ENCODE measurements around the gene VWA3A.
"Not testable (repeated sequence)": the region's sequence is repeated elsewhere in the genome, so short reads cannot be mapped to it uniquely, and the experiment has no call there.

The VWA3A gene

GRCh38 chr16:22088642-22089041 is 3.7 kb upstream of the VWA3A start:
- FAIRE-seq (no peak), DNase-seq (ENCODE audit: insufficient read length, low spot score) (no peak)

GRCh38 chr16:22089910-22090309 is 2.4 kb upstream of the VWA3A start:
- FAIRE-seq (no peak), DNase-seq (ENCODE audit: insufficient read length, low spot score) (no peak)

- no peak for DNase-seq (ENCODE audit: insufficient read length, low spot score)
- FAIRE-seq, result no peak
Observed at GRCh38 chr16:22091721-22092120, 620 bp upstream of the VWA3A start.

- FAIRE-seq (no peak), DNase-seq (ENCODE audit: insufficient read length, low spot score) (no peak)
Observed at GRCh38 chr16:22093331-22093730, 990 bp downstream of the VWA3A start.

GRCh38 chr16:22093996-22094395 is 1.7 kb downstream of the VWA3A start:
- no peak for FAIRE-seq
- no peak for DNase-seq (ENCODE audit: insufficient read length, low spot score)

- DNase-seq (ENCODE audit: insufficient read length, low spot score) (peak; percentile 41), FAIRE-seq (peak; percentile 68)
Observed at GRCh38 chr16:22098405-22099255, 6.3 kb downstream of the VWA3A start.

- DNase-seq (ENCODE audit: insufficient read length, low spot score) (no peak), FAIRE-seq (no peak)
Observed at GRCh38 chr16:22099256-22099975, 7.1 kb downstream of the VWA3A start.

- no peak for DNase-seq (ENCODE audit: insufficient read length, low spot score)
- no peak for FAIRE-seq
Observed at GRCh38 chr16:22103441-22103840, 11.1 kb downstream of the VWA3A start.

GRCh38 chr16:22109258-22109898 is 17.0 kb downstream of the VWA3A start:
- DNase-seq (ENCODE audit: insufficient read length, low spot score) (no peak), FAIRE-seq (no peak)

- FAIRE-seq; DNase-seq (ENCODE audit: insufficient read length, low spot score): not testable (repeated sequence)
Observed at GRCh38 chr16:22111629-22112028, 19.3 kb downstream of the VWA3A start.

GRCh38 chr16:22116095-22116700 is 23.9 kb downstream of the VWA3A start:
- FAIRE-seq, result no peak

GRCh38 chr16:22117609-22118008 is 25.3 kb downstream of the VWA3A start:
- no peak for DNase-seq (ENCODE audit: insufficient read length, low spot score)
- FAIRE-seq, result no peak

More at GRCh38 chr16:22116095-22116700, 23.9 kb downstream of the VWA3A start:
- no peak for DNase-seq (ENCODE audit: insufficient read length, low spot score)

GRCh38 chr16:22120440-22120839 is 28.1 kb downstream of the VWA3A start:
- DNase-seq (ENCODE audit: insufficient read length, low spot score) (no peak), FAIRE-seq (no peak)

- no peak for DNase-seq (ENCODE audit: insufficient read length, low spot score)
- FAIRE-seq, result no peak
Observed at GRCh38 chr16:22122239-22122638, 29.9 kb downstream of the VWA3A start.

GRCh38 chr16:22123146-22123545 is 30.8 kb downstream of the VWA3A start:
- DNase-seq (ENCODE audit: insufficient read length, low spot score), result no peak
- no peak for FAIRE-seq

- no peak for DNase-seq (ENCODE audit: insufficient read length, low spot score)
Observed at GRCh38 chr16:22123759-22124490, 31.6 kb downstream of the VWA3A start.

GRCh38 chr16:22124583-22125284 is 32.4 kb downstream of the VWA3A start:
- DNase-seq (ENCODE audit: insufficient read length, low spot score) (no peak), FAIRE-seq (no peak)

More at GRCh38 chr16:22123759-22124490, 31.6 kb downstream of the VWA3A start:
- no peak for FAIRE-seq

- FAIRE-seq, result no peak
- no peak for DNase-seq (ENCODE audit: insufficient read length, low spot score)
Observed at GRCh38 chr16:22126037-22126558, 33.8 kb downstream of the VWA3A start.

- not testable (repeated sequence) for FAIRE-seq; DNase-seq (ENCODE audit: insufficient read length, low spot score)
Observed at GRCh38 chr16:22128537-22128936, 36.2 kb downstream of the VWA3A start.
